Suprapubic skin (tissue), 4 donors: Measurements from ENCODE around the gene RIMKLA. TPM values are rescaled to one million over a fixed set of nuclear protein-coding genes. Genes with fewer than 3 reads are reported as not detected.

ENCODE experiments used
- DNase-seq, 2 donors: peaks; one replicate each; pipeline ENCODE4 v3.0.0-alpha.2; 2019; ENCODE audit warnings: low spot score in 2 of 2
- H3K27ac ChIP-seq: fragments of 200-600 bp; sonication (generic); one replicate; pipeline ENCODE4 v1.5.1; 2019
- H3K27me3 ChIP-seq: fragments of 200-600 bp; sonication (generic); one replicate; pipeline ENCODE4 v1.5.1; 2019
- H3K36me3 ChIP-seq: fragments of 200-600 bp; sonication (generic); one replicate; pipeline ENCODE4 v1.5.1; 2019
- H3K4me1 ChIP-seq: fragments of 200-600 bp; sonication (generic); one replicate; pipeline ENCODE4 v1.5.1; 2019
- H3K4me3 ChIP-seq: fragments of 200-600 bp; sonication (generic); one replicate; pipeline ENCODE4 v1.5.1; 2019; ENCODE audit warnings: mild to moderate bottlenecking
- H3K9me3 ChIP-seq: fragments of 200-600 bp; sonication (generic); one replicate; pipeline ENCODE4 v1.5.1; 2019
- CTCF ChIP-seq, 2 donors: fragments of 200-600 bp in 1 of 2; fragments of 450-650 bp in 1 of 2; sonication (generic) in 1 of 2; IDR thresholded peaks; one replicate each; pipeline ENCODE4 v1.5.1; 2016 to 2019; ENCODE audit warnings: antibody characterized with exemption in 2 of 2, mild to moderate bottlenecking in 1 of 2, moderate library complexity in 1 of 2
- EP300 ChIP-seq: sonication (generic); formaldehyde crosslinking; IDR thresholded peaks from one replicate; pipeline ENCODE4 v1.6.1; 2017; ENCODE audit warnings: antibody characterized with exemption
- POLR2A ChIP-seq, 2 donors: fragments of 450-650 bp; IDR thresholded peaks; one replicate each; pipeline ENCODE4 v1.6.1; 2017; ENCODE audit warnings: antibody characterized with exemption in 2 of 2, mild to moderate bottlenecking in 2 of 2, moderate library complexity in 2 of 2
- POLR2AphosphoS5 ChIP-seq, 3 donors: sonication (generic); formaldehyde crosslinking; IDR thresholded peaks; one replicate each; pipeline ENCODE4 v1.6.1; 2017; ENCODE audit warnings: antibody characterized with exemption in 3 of 3
- WGBS: methylation state at CpG from one replicate; pipeline ENCODE4 v1.1.5; 2018; 5-methylcytosine and 5-hydroxymethylcytosine counted together
- total RNA-seq, 4 donors: library from RNA; depleted of rRNA; stranded (reverse); fragments of >200 nt; gene quantifications; one replicate each; pipeline ENCODE4 v1.1.0, GENCODE V29; 2016

Gene RIMKLA
- total RNA-seq, 4 donors from 2014 or later = 0.11 to 0.93 (median 0.54) TPM

- H3K36me3 ChIP-seq = no peaks in the 10 kb centered on the region
- H3K27ac ChIP-seq = no peak overlapping the region
- no peak overlapping the region for H3K4me3 ChIP-seq
- no peak for DNase-seq
- WGBS = 87% methylated on average over 15 of the region's 17 CpGs
- no peaks in the 10 kb centered on the region for H3K4me1 ChIP-seq
- no peak for TF ChIP-seq CTCF (IDR thresholded peaks at IDR 0.05)
- no peak for TF ChIP-seq POLR2AphosphoS5 (IDR thresholded peaks at IDR 0.05)
- TF ChIP-seq EP300 = no peak
- no peak for TF ChIP-seq POLR2A (IDR thresholded peaks at IDR 0.05)
- H3K27me3 ChIP-seq = peaks cover 3% of the 10 kb centered on the region
- no peaks in the 10 kb centered on the region for H3K9me3 ChIP-seq
Observed at GRCh38 chr1:42414551-42415496, 34.2 kb downstream of the RIMKLA start.

- Histone ChIP-seq H3K27ac (no peak overlapping the region), H3K4me3 (no peak overlapping the region), H3K9me3 (no peaks in the 10 kb centered on the region), H3K36me3 (no peaks in the 10 kb centered on the region), H3K4me1 (peaks cover 10% of the 10 kb centered on the region), H3K27me3 (peaks cover 3% of the 10 kb centered on the region)
- TF ChIP-seq EP300 (no peak), POLR2AphosphoS5 (IDR thresholded peaks at IDR 0.05) (no peak), CTCF (IDR thresholded peaks at IDR 0.05) (no peak), POLR2A (IDR thresholded peaks at IDR 0.05) (no peak)
- 81% methylated on average over 3 of the region's 3 CpGs for whole genome bisulfite sequencing
- no peak for DNase-seq
Observed at GRCh38 chr1:42417166-42417565, 36.6 kb downstream of the RIMKLA start.

DNA sequence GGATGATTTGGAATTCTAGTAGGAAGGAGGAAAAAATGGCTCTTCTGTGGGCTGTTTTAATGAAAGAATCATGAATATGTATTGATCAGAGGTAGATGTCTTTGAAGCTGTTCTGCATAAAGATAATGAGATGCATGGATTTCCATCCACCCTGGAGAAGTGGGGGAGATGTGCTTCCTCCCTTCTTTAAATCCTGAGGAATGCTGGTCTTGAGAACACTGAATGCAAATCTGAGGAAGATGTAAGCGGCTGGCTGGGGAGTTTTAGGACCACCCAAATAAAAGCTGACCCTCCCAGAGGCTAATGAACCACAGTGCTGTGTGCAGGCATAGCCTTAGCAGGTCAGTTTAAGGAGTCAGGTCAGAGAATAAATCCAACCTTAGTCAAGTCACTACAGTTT is 37.9 kb downstream of the RIMKLA start:
- Histone ChIP-seq H3K27me3 (peaks cover 3% of the 10 kb centered on the region), H3K27ac (no peak overlapping the region), H3K4me1 (peaks cover 10% of the 10 kb centered on the region), H3K9me3 (no peaks in the 10 kb centered on the region), H3K36me3 (no peaks in the 10 kb centered on the region), H3K4me3 (no peak overlapping the region)
- no peak for TF ChIP-seq POLR2A (IDR thresholded peaks at IDR 0.05)
- TF ChIP-seq POLR2AphosphoS5 (IDR thresholded peaks at IDR 0.05) = no peak
- TF ChIP-seq CTCF (IDR thresholded peaks at IDR 0.05) = no peak
- no peak for TF ChIP-seq EP300
- DNase-seq = no peak
- 95% methylated on average over 1 of the region's 1 CpG for WGBS

DNA sequence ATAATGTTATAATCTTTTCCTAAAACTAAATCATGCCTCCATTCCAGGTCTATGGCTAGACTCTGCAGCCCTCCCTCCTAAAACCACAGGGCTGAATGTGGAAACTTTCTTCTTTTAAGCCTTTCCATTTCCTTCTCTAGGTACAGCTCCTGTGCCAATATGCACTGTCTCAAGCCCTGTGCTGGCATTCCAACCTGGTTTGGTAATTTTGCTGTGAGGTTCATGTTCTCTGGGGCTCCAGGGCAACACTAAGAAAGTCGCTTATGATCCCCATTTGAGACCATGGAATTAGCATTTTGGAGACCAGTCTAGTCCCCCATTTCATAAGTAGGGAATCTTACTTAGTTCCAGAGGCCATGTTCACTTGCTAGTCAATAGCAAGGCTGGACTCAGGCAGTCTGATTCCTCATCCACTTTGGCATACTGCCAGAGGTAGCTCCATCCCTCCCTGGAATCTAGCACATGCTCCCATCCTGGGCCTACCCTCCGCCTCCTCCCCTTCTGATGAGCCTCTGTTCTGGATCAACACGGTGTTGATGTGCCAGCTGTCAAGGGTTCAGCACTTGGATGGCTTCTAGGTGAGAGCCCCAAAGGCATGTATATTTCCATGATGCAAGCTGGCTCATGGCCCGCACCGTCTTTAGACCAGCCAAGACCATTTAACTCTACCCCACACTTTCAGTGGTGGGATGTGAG is 38.7 kb downstream of the RIMKLA start:
- H3K4me3 ChIP-seq = no peak overlapping the region
- 36% methylated on average over 5 of the region's 5 CpGs for WGBS
- no peaks in the 10 kb centered on the region for H3K36me3 ChIP-seq
- H3K4me1 ChIP-seq = peaks cover 10% of the 10 kb centered on the region
- no peak overlapping the region for H3K27ac ChIP-seq
- DNase-seq = no peak
- TF ChIP-seq POLR2AphosphoS5 (IDR thresholded peaks at IDR 0.05) = no peak
- TF ChIP-seq EP300 = no peak
- no peak for TF ChIP-seq CTCF (IDR thresholded peaks at IDR 0.05)
- no peak for TF ChIP-seq POLR2A (IDR thresholded peaks at IDR 0.05)
- peaks cover 3% of the 10 kb centered on the region for H3K27me3 ChIP-seq
- H3K9me3 ChIP-seq = no peaks in the 10 kb centered on the region

DNA sequence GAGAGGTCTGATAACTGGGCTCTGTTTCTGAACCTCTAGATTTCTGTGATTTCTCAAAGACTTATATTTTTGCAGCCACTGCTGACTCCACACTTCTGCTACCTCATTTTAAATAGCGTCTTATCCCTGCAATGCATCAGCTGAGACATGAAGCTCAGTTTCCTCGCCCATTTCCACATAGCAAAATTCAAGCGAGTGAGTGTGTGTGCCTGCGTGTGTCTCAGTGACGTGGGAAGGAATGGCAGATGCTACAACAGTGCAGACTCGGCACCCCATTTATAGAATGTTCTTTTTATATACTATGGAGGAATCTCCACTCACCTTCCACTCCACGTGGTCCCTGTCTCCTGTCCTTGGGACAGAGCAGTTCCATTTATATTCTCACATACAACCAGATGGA is 39.5 kb downstream of the RIMKLA start:
- no peak overlapping the region for H3K4me3 ChIP-seq
- 48% methylated on average over 7 of the region's 7 CpGs for WGBS
- H3K4me1 ChIP-seq = peaks cover 10% of the 10 kb centered on the region
- no peak for DNase-seq
- TF ChIP-seq POLR2A (IDR thresholded peaks at IDR 0.05) (no peak), CTCF (IDR thresholded peaks at IDR 0.05) (no peak), EP300 (no peak), POLR2AphosphoS5 (IDR thresholded peaks at IDR 0.05) (no peak)
- no peak overlapping the region for H3K27ac ChIP-seq
- H3K36me3 ChIP-seq = no peaks in the 10 kb centered on the region
- H3K9me3 ChIP-seq = no peaks in the 10 kb centered on the region
- H3K27me3 ChIP-seq = peaks cover 3% of the 10 kb centered on the region
